HG02798 (cell line): ENCODE measurements around the gene PRKG1.

Experiments
- ATAC-seq: cut with Tn5 transposase; IDR thresholded peaks from one replicate; pipeline ENCODE4 v1.9.1; 2021; ENCODE audit warnings: mild to moderate bottlenecking; ENCODE audit not compliant: unreplicated experiment, poor library complexity

PRKG1 gene

GRCh38 chr10:51075873-51076229, 1.6 kb downstream of the PRKG1 start:
- no peak for ATAC-seq

DNA sequence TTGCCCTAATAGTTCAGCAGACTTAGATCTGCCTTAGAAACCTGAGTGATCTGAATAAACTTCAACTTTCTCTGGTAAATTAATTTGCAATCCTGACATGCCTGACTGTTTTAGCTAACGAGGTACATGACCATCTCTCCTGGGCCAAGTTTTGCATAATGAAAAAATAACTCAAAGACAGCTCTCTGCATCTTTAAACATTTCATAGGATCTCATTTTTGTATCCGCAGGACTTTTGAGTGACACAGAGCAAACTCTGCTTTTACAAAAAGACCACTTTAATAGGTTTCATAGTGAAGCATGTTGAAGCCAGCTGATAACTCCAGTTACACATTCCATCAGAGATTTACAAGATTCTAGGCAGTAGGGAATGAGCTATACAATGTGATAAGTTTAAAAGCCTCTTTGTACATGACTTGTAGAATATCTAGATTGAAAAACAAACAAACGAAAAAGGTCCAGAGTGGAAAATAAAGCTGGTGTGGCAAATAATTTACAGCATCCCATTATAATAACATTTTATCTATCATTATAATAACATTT, 2.1 kb downstream of the PRKG1 start:
- no peak for ATAC-seq

DNA sequence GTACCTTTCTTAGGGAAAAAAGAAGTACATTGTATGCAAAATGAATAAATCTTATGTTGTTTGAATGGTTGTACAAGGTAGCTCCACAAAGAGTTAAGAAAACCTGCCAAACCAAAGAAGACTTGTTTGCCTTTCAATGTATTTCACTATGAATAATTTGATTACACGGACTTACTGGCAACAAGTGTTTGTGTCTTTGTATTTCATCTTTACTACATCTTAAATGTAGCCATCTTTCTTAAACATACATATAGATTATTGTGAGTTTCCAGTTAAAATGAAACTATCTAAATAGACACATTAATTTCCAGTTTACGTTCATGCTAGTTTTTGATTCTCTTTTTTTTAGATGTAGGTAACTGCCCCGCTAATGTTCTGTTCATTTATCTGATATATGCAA, 2.8 kb downstream of the PRKG1 start:
- ATAC-seq = no peak

DNA sequence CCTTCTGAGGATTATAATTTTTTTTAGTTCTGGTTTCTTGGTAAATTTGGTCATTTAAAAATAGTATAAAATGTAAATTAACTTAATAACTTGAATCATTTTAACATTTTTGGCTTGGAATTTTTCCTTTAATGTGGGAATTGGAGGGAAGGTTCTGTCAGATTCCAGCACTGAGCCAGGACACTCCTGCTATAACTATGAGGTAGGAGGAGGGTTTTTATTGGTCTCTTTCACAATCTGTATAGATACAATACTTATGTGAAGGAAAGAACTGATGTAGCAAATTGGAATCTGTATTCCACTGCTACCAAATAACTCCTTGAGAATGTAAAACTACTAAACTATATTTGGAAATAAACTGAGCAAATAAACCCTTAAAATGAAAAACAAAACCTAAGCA, 3.2 kb downstream of the PRKG1 start:
- no peak for ATAC-seq

- no peak for ATAC-seq
Observed at GRCh38 chr10:51079331-51079730, 5.0 kb downstream of the PRKG1 start.

GRCh38 chr10:51079766-51080165, 5.5 kb downstream of the PRKG1 start:
- ATAC-seq = no peak

DNA sequence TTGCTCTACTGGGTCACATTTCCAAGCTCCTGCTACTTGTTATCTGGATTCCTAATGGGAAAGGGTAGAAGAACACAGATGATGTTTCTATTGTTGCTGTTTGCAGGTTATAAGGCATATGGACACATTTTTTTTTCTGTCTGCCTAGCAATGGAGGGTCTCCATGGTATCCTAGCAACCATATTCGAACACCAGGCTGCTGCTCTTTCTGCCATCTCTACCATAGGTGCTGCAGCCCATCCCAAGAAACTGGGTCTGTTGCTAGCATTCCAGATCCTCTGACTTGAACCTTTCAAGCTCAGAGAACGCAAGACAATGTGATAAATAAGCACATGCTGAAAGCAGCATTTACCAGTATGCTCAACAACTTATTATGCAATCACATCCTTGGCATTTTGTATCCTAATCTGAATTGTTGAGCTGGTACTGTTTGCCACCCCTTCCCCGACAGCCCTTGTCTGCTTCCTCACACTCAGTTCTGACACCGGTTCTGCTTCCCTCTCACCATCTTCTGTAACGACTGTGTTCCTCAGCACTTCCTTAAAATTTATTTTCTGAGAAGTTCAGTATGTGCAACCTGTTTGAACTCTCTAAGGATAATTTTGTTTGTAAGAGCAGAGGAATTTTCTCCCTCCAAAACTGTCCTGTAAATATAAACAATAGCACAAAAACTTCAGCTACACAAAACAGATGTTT, 6.2 kb downstream of the PRKG1 start:
- ATAC-seq = no peak

DNA sequence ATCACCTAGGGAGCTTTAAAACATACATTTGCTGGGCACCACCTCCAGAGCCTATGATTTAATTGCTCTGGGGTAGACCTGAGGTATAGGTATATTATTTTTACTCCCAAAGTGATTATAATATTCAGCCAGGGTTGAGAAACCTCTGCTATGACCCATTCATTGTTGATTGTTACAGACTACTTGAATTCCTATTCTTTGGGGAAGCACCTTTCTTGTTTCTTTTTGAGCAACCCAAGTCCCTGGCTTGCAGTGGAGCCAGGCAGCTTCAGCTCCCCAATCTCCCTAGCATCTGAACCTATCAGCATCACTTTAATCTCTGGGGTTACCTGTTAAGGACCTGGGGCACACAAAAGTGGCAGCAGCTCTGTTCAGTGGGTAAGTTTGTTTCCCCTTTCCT, 8.6 kb downstream of the PRKG1 start:
- no peak for ATAC-seq

DNA sequence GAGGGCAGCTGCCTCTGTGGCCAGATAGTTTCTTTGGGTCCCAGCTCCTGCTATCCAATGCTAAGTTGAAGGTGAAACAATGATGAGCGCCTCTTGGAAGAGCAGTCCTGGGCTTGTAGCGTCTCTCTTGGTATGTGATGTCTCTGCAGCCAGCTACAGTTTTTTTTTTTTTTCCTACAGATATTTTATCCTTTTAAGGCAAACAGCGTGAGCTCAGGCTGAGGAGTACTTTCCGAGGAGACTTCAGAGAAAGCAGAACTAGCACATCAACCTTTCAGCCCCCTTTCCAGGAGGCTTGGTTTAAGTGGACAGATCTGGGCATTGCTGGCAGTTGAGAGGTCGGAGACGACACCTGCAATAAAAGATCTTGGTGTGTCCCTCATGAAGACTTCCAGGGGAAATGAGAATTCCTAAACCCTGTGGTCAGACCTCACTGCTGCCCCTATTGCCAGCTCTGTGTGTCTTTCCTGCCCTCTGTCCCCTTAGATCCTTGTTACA, 9.1 kb downstream of the PRKG1 start:
- no peak for ATAC-seq

- no peak for ATAC-seq
Observed at GRCh38 chr10:51085204-51085603, 10.9 kb downstream of the PRKG1 start.

DNA sequence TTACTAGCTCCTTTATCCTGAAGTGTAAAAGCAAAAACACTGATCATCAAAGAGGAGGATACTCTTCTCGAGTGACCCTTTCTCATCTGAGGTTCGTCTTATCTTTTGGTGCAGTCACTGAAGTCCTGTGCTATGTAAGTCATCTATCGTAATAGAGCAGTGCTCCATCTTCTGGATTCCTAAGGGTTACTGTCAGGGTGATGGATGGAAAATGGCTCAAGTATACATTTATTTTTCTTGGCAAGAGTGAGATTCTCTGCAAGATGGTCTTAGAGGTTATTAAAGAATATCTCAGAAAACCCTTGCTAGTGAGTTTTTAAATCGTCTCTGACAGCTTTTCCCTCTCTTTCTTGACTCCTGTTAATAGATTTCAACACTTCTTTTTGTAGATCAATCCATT, 12.4 kb downstream of the PRKG1 start:
- ATAC-seq = no peak

DNA sequence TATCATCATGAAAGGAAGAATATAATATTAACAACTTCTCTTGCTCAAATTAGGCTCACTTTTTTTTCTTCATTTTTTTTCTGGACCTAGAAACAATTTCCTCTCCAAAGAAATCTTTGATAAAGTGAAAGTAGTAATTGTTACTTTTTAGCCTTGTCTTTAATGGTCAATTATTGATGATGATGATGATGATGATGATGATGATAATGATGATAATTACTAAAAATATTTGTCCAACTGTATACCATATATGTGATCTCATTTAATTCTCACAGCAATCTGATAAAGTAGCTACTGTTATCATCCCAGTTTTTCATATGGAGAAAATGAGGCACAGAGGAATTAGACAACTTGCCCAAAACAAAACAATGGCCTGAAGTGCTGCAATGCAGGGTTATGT, 12.8 kb downstream of the PRKG1 start:
- no peak for ATAC-seq

DNA sequence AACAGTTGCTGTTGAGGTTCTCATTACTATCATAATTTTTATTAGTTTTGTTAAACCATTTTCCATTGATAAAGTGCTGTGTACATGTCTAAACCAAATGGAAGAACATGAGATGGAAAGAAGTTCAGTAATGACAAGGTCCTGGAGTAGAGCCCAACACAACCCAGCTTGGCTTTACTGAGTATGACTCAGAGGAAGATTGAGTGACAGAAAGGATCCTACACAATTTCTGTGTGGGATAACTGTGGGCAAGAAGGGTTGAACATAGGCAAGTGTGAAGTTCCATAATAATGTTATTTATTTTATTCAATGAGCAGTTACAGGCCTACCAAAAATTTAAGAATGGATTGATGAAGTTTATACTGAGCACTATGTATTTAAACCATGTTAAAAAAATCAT, 15.9 kb downstream of the PRKG1 start:
- ATAC-seq = no peak

DNA sequence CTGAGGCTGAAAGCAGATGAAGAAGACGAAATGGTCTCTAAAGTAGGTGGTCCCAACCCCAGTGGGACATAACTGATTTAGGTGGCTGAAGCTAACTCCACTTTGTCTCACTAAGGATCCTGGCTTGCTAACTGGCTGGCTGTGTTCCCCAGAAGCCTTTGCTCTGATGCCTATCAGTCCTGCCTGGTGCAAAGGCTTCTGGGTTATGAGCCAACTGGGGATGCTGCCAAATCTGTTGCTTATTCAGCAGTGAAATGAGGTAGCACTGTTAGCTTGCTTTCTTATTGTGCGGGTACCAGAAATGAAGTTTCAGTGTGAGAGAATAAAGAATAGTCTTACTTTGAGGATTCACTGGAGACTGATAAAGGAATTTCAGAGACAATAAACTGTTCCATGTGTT, 18.1 kb downstream of the PRKG1 start:
- ATAC-seq = no peak

GRCh38 chr10:51095444-51095843, 21.2 kb downstream of the PRKG1 start:
- ATAC-seq = no peak

DNA sequence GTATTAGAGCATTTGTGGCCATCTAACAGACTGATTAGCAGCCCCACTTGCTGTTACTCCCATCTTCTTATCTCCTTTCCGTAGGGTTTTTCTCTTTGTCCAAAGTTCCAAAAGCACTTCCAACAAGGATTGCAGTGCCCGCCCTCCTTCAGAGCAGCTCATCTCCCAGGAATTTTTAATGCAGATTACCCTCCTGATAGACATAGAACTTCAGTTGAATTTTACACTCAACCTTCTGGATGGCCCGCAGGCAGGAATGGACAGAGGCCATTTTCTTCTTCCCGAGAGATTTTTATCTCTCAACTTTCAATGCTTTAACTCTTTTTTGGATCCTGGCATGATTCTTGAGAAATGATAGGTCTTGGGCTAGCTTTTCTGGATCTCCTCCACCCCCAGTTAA, 23.3 kb downstream of the PRKG1 start:
- ATAC-seq = no peak

DNA sequence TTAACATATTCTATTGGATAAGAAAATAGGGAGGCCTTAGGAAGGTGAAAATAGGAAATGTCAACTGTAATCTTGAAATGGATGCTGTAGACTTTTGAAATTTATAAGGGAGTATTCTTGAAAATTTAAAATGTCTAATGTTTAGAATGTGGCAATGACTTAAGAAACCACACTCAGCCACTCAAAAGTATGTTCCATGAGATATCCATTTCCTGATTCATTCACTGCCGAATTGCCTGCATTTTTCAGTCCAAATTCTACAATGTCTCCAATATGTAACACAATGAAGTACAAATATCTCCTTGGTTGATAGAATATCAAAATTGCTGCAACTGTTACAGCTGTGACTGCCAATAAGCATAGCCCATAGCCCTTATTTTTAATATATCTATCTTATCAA, 25.9 kb downstream of the PRKG1 start:
- no peak for ATAC-seq

- ATAC-seq = no peak
Observed at GRCh38 chr10:51103554-51104217, 29.4 kb downstream of the PRKG1 start.

DNA sequence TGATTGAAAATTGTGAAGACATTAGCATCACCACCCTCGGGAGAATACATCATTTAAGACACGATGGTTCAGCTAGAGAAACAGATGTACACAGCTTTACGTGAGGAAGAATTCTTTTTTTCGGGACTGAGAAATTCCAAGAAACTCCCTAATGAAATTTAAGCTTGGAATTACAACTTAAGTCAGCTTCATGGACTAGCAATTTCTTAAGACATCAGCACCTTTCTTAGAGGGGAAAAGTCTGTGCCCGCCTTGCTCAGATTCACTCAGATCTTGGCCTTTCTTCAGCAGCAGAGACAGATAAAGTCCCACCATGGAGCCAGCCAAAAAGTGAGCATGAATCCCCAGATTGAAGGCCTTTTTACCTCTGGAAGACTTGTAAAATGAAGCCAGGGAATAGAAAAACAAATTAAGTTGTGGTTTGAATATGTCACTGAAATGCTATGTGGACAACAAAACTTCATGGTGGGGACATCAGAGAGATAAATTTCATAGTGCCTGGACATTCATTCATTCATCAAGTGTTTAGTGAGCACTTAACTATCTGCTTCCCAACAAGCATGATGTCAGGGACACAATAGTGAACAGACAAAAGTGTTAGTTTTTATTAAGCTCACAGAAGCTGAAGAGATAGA, 32.1 kb downstream of the PRKG1 start:
- ATAC-seq = no peak

GRCh38 chr10:51108406-51108805, 34.1 kb downstream of the PRKG1 start:
- no peak for ATAC-seq

DNA sequence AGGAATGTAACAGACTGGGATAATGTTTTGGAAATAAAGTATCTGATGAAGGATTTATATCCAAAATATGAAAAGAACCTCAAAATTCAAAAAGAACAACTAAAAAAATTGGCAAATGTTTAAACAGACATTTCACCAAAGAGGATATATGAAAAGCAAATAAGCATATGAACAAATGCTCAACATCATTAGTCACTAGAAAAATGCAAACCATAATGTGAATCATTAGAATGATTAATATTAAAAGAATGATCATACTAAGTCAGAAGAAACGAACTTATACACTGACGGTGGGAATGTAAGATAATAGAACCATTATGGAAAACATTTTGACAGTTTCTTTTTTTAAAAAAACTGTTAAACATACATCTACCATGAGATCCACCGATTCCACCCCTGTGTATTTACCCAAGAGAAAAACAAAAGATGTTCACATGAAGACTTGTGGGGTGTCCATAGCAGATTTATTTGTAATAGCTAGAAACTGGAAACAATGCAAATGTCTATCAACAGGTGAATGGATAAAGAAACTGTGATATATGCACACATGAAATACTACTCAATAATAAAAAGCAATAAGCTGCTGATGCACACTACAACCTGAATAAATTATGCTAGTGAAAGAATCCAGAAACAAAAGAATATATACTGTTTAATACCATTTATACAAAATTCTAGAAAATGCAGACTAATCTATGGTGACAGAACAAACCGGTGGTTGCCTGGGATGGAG, 35.7 kb downstream of the PRKG1 start:
- ATAC-seq = no peak
